Mesothelial cell of epicardium (in vitro differentiated cells): ENCODE measurements around the gene PPIL6. TPM values are rescaled to one million over a fixed set of nuclear protein-coding genes. Genes with fewer than 3 reads are reported as not detected.
A peak's percentile ranks its signal among the peaks of the same experiment; 100 is the strongest.

Experiments used
- DNase-seq, 2 experiments: peaks; one replicate each; pipeline ENCODE4 v3.0.0; 2021; ENCODE audit warnings: low spot score in 2 of 2; ENCODE audit not compliant: unreplicated experiment in 2 of 2
- H3K27ac Mint-ChIP-seq: 2 replicates; pipeline ENCODE4 v1.8.0; 2021; ENCODE audit warnings: mixed read lengths
- H3K27me3 Mint-ChIP-seq: 2 replicates; pipeline ENCODE4 v1.8.0; 2021; ENCODE audit warnings: low read depth, mixed read lengths
- H3K36me3 Mint-ChIP-seq: 2 replicates; pipeline ENCODE4 v1.8.0; 2021; ENCODE audit warnings: mixed read lengths
- H3K4me1 Mint-ChIP-seq: 2 replicates; pipeline ENCODE4 v1.8.0; 2021; ENCODE audit warnings: mixed read lengths
- H3K4me3 Mint-ChIP-seq: 2 replicates; pipeline ENCODE4 v1.8.0; 2021; ENCODE audit warnings: mild to moderate bottlenecking, moderate library complexity, mixed read lengths
- H3K9me3 Mint-ChIP-seq: 2 replicates; pipeline ENCODE4 v1.8.0; 2021; ENCODE audit warnings: mixed read lengths
- CTCF ChIP-seq: fragments of 200-600 bp; sonication (generic); IDR thresholded peaks from one replicate; pipeline ENCODE4 v1.5.0; 2021; ENCODE audit warnings: antibody characterized with exemption; ENCODE audit not compliant: unreplicated experiment
- total RNA-seq: library from RNA; stranded (reverse); gene quantifications from 3 replicates; pipeline ENCODE4 v1.2.1, GENCODE V29; 2021

PPIL6 gene
- total RNA-seq, 1 donor from 2014 or later: 4.8 TPM

GRCh38 chr6:109379711-109380110 is 60.7 kb downstream of the PPIL6 start:
- H3K36me3 Mint-ChIP-seq: peaks cover 17% of the 10 kb centered on the region
- no peaks in the 10 kb centered on the region for H3K27me3 Mint-ChIP-seq
- H3K4me3 Mint-ChIP-seq: peak overlapping the region; percentile 89
- no peak for DNase-seq
- no peaks in the 10 kb centered on the region for H3K9me3 Mint-ChIP-seq
- peaks cover 30% of the 10 kb centered on the region for H3K4me1 Mint-ChIP-seq
- H3K27ac Mint-ChIP-seq: peak overlapping the region; percentile 36
- no peak for TF ChIP-seq CTCF

GRCh38 chr6:109377717-109378116 is 62.7 kb downstream of the PPIL6 start:
- peaks cover 27% of the 10 kb centered on the region for H3K4me1 Mint-ChIP-seq
- no peaks in the 10 kb centered on the region for H3K27me3 Mint-ChIP-seq
- no peak overlapping the region for H3K4me3 Mint-ChIP-seq
- H3K36me3 Mint-ChIP-seq: peaks cover 32% of the 10 kb centered on the region
- DNase-seq: no peak
- H3K9me3 Mint-ChIP-seq: no peaks in the 10 kb centered on the region
- no peak for TF ChIP-seq CTCF
- no peak overlapping the region for H3K27ac Mint-ChIP-seq

- Mint-ChIP-seq H3K36me3 (peaks cover 40% of the 10 kb centered on the region), H3K27ac (no peak overlapping the region), H3K27me3 (no peaks in the 10 kb centered on the region), H3K9me3 (no peaks in the 10 kb centered on the region), H3K4me1 (peaks cover 14% of the 10 kb centered on the region), H3K4me3 (no peak overlapping the region)
- TF ChIP-seq CTCF: no peak
- DNase-seq: no peak
These were observed 66.0 kb downstream of the PPIL6 start for GRCh38 chr6:109374326-109374892.

- no peak for TF ChIP-seq CTCF
- no peaks in the 10 kb centered on the region for H3K27me3 Mint-ChIP-seq
- H3K36me3 Mint-ChIP-seq: peaks cover 36% of the 10 kb centered on the region
- no peaks in the 10 kb centered on the region for H3K9me3 Mint-ChIP-seq
- peaks cover 8% of the 10 kb centered on the region for H3K4me1 Mint-ChIP-seq
- no peak for DNase-seq
- no peak overlapping the region for H3K27ac Mint-ChIP-seq
- no peak overlapping the region for H3K4me3 Mint-ChIP-seq
These were observed 66.7 kb downstream of the PPIL6 start for GRCh38 chr6:109373762-109374161.

- peaks cover 36% of the 10 kb centered on the region for H3K36me3 Mint-ChIP-seq
These were observed 67.1 kb downstream of the PPIL6 start for GRCh38 chr6:109373331-109373730.

More at GRCh38 chr6:109373331-109373730, 67.1 kb downstream of the PPIL6 start:
- no peak for TF ChIP-seq CTCF
- Mint-ChIP-seq H3K4me1 (peaks cover 8% of the 10 kb centered on the region), H3K9me3 (no peaks in the 10 kb centered on the region), H3K27me3 (no peaks in the 10 kb centered on the region), H3K4me3 (no peak overlapping the region), H3K27ac (no peak overlapping the region)
- DNase-seq: no peak
